HepG2 (cell line): ENCODE measurements around the gene CSNK1D. TPM values are rescaled to one million over a fixed set of nuclear protein-coding genes. Genes with fewer than 3 reads are reported as not detected.
A peak's percentile ranks its signal among the peaks of the same experiment; 100 is the strongest.

Source experiments
- DMAP1 ChIP-seq: IDR thresholded peaks from 2 replicates; pipeline ENCODE4 v1.6.1; 2016
- DPF2 ChIP-seq: sonication (generic); formaldehyde crosslinking; IDR thresholded peaks from 2 replicates; pipeline ENCODE4 v1.4.0; 2020; ENCODE audit warnings: mild to moderate bottlenecking, low read depth, missing genetic modification reagents, borderline replicate concordance
- HES4 ChIP-seq: sonication (generic); formaldehyde crosslinking; IDR thresholded peaks from 2 replicates; pipeline ENCODE4 v1.9.0; 2021; ENCODE audit warnings: mild to moderate bottlenecking, missing genetic modification reagents, borderline replicate concordance
- MAFF ChIP-seq: IDR thresholded peaks from 2 replicates; pipeline ENCODE4 v1.6.1; 2011; ENCODE audit warnings: low read depth, low read length, improper control_type of control experiment
- MED8 ChIP-seq: sonication (generic); formaldehyde crosslinking; IDR thresholded peaks from 2 replicates; pipeline ENCODE4 v1.8.1; 2023; ENCODE audit warnings: mild to moderate bottlenecking, missing genetic modification reagents; ENCODE audit not compliant: insufficient replicate concordance
- RAD21 ChIP-seq: fragments of 450-650 bp; formaldehyde crosslinking; IDR thresholded peaks from 2 replicates; pipeline ENCODE4 v1.5.0; 2020; ENCODE audit warnings: mild to moderate bottlenecking
- SMYD3 ChIP-seq: sonication (generic); formaldehyde crosslinking; IDR thresholded peaks from 2 replicates; pipeline ENCODE4 v1.8.1; 2023; ENCODE audit warnings: mild to moderate bottlenecking, missing genetic modification reagents
- ZBTB7B ChIP-seq: sonication (generic); formaldehyde crosslinking; IDR thresholded peaks from 2 replicates; pipeline ENCODE4 v1.4.0; 2020; ENCODE audit warnings: missing genetic modification reagents
- ZC3H13 ChIP-seq: sonication (generic); formaldehyde crosslinking; IDR thresholded peaks from 2 replicates; pipeline ENCODE4 v1.8.1; 2023; ENCODE audit warnings: mild to moderate bottlenecking, missing genetic modification reagents, moderate library complexity
- ZMAT3 ChIP-seq: sonication (generic); formaldehyde crosslinking; conservative IDR thresholded peaks from 2 replicates; pipeline ENCODE4 v1.7.0; 2021; ENCODE audit warnings: missing genetic modification reagents
- ZNF382 ChIP-seq: sonication (generic); formaldehyde crosslinking; IDR thresholded peaks from 2 replicates; pipeline ENCODE4 v1.5.0; 2020; ENCODE audit warnings: missing genetic modification reagents, mild to moderate bottlenecking, borderline replicate concordance
- ZNF546 ChIP-seq: sonication (generic); formaldehyde crosslinking; conservative IDR thresholded peaks from 2 replicates; pipeline ENCODE4 v1.8.1; 2023; ENCODE audit warnings: mild to moderate bottlenecking, missing genetic modification reagents
- polyA plus RNA-seq, 8 experiments: library from polyadenylated mRNA; depleted of rRNA in 3 of 8; stranded (reverse) in 7 of 8; unstranded in 1 of 8; fragments of >200 nt; fragmentation: Illumina TruSeq in 4 of 8; extraction: Trizol in 4 of 8; gene quantifications; 2 replicates each; pipeline versions ENCODE4 v1.2.1 to v1.2.3, GENCODE V29; 2011 to 2016; ENCODE audit warnings: low read depth in 4 of 8, missing spikeins in 1 of 8, mixed read lengths in 1 of 8; ENCODE audit not compliant: insufficient read depth in 1 of 8
- total RNA-seq, 5 experiments: library from RNA; depleted of rRNA; stranded (reverse); fragments of >200 nt; fragmentation: Illumina TruSeq; extraction: Trizol; gene quantifications; 2 replicates each; pipeline ENCODE4 v1.2.3, GENCODE V29; 2016; ENCODE audit warnings: low read depth in 1 of 5
- TF ChIP-seq, protein P1 (sequence below): sonication (generic); formaldehyde crosslinking; IDR thresholded peaks from 2 replicates; pipeline ENCODE4 v1.9.0; 2022; ENCODE audit warnings: missing genetic modification reagents, mild to moderate bottlenecking, borderline replicate concordance
- TF ChIP-seq, protein P2 (sequence below): sonication (generic); formaldehyde crosslinking; IDR thresholded peaks from 2 replicates; pipeline ENCODE4 v1.4.0; 2020; ENCODE audit warnings: missing genetic modification reagents, mild to moderate bottlenecking, borderline replicate concordance
- TF ChIP-seq, protein P3 (sequence below): sonication (generic); formaldehyde crosslinking; IDR thresholded peaks from 2 replicates; pipeline ENCODE4 v1.4.0; 2020; ENCODE audit warnings: missing genetic modification reagents, borderline replicate concordance
- TF ChIP-seq, protein P4 (sequence below): sonication (generic); formaldehyde crosslinking; conservative IDR thresholded peaks from 2 replicates; pipeline ENCODE4 v1.4.0; 2020; ENCODE audit warnings: missing genetic modification reagents

Gene CSNK1D
- total and polyA plus RNA-seq, 2 of the 13 experiments (the other 11 are each of a cell fraction or from before 2014, with no cell fraction given): 31.5 to 128 TPM

DNA sequence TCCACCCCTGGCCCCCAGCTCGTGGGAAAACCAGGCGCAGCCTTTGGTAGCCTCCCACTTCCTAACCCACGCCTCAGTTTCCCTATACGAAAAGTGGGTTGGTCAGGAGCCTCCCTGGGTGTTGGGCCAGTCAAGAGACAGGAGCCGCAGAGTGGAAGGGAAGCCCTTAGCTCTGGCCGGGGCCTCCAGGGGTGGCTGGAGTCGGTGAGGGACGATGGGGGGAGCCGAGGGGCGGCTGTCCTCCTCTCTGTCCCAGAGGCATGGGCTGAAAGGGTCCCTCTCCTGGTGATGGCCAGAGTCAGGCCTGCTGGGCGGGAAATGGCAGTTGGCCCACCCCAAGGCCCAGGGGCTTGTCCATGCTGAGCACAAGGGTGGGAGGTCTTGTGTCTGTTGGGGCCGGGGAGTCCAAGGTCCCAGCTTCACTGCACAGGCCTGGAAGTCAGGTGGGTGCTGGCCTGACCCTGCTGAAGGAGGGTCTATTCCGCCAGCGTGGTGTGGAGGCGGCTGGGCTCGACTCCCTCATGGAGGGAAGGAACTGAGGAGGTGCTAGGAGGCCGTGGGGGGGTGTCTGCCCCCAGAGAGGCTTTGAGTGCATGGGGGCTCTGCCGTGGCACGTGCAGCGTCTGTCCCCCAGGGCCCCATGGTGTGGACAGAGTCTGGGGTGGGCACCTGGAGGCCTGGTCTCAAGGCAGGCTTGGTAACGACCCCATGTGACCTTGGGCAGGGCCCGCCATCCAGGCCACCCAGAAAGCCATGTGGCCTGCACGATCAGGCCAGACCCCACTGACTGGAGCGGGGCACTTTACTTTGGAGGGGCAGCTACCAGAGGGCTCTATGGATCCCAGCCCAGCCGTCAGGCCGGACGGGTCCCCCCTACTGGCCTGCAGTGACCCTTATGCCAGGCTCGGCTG is 43.5 kb downstream of the CSNK1D start (continued):
- TF ChIP-seq, protein P1, sequence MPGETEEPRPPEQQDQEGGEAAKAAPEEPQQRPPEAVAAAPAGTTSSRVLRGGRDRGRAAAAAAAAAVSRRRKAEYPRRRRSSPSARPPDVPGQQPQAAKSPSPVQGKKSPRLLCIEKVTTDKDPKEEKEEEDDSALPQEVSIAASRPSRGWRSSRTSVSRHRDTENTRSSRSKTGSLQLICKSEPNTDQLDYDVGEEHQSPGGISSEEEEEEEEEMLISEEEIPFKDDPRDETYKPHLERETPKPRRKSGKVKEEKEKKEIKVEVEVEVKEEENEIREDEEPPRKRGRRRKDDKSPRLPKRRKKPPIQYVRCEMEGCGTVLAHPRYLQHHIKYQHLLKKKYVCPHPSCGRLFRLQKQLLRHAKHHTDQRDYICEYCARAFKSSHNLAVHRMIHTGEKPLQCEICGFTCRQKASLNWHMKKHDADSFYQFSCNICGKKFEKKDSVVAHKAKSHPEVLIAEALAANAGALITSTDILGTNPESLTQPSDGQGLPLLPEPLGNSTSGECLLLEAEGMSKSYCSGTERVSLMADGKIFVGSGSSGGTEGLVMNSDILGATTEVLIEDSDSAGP (CRISPR knock-in tag): no peak; the same call in 1 of the 2 replicates
- TF ChIP-seq DMAP1 (no peak; the same call in 1 of the 2 replicates), ZNF382 (CRISPR knock-in tag) (no peak), DPF2 (CRISPR knock-in tag) (0 out of 2 replicates have a peak, but pooled peaks have one; percentile 27), ZNF546 (CRISPR knock-in tag) (no peak), RAD21 (CRISPR knock-in tag) (no peak; the same call in 1 of the 2 replicates), ZMAT3 (CRISPR knock-in tag) (no peak; the same call in 1 of the 2 replicates), MAFF (no peak), ZC3H13 (CRISPR knock-in tag) (peak; percentile 68), HES4 (CRISPR knock-in tag) (peak; percentile 41), SMYD3 (no peak), MED8 (CRISPR knock-in tag) (peak; percentile 79), ZBTB7B (no peak; the same call in 1 of the 2 replicates)
- TF ChIP-seq, protein P2, sequence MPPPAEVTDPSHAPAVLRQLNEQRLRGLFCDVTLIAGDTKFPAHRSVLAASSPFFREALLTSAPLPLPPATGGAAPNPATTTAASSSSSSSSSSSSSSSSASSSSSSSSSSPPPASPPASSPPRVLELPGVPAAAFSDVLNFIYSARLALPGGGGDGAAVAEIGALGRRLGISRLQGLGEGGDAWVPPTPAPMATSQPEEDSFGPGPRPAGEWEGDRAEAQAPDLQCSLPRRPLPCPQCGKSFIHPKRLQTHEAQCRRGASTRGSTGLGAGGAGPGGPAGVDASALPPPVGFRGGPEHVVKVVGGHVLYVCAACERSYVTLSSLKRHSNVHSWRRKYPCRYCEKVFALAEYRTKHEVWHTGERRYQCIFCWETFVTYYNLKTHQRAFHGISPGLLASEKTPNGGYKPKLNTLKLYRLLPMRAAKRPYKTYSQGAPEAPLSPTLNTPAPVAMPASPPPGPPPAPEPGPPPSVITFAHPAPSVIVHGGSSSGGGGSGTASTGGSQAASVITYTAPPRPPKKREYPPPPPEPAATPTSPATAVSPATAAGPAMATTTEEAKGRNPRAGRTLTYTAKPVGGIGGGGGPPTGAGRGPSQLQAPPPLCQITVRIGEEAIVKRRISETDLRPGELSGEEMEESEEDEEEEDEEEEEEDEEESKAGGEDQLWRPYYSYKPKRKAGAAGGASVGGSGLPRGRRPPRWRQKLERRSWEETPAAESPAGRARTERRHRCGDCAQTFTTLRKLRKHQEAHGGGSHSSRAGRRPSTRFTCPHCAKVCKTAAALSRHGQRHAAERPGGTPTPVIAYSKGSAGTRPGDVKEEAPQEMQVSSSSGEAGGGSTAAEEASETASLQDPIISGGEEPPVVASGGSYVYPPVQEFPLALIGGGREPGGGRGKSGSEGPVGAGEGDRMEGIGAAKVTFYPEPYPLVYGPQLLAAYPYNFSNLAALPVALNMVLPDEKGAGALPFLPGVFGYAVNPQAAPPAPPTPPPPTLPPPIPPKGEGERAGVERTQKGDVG (CRISPR knock-in tag): 0 out of 2 replicates have a peak, but pooled peaks have one; percentile 32
- TF ChIP-seq, protein P3, sequence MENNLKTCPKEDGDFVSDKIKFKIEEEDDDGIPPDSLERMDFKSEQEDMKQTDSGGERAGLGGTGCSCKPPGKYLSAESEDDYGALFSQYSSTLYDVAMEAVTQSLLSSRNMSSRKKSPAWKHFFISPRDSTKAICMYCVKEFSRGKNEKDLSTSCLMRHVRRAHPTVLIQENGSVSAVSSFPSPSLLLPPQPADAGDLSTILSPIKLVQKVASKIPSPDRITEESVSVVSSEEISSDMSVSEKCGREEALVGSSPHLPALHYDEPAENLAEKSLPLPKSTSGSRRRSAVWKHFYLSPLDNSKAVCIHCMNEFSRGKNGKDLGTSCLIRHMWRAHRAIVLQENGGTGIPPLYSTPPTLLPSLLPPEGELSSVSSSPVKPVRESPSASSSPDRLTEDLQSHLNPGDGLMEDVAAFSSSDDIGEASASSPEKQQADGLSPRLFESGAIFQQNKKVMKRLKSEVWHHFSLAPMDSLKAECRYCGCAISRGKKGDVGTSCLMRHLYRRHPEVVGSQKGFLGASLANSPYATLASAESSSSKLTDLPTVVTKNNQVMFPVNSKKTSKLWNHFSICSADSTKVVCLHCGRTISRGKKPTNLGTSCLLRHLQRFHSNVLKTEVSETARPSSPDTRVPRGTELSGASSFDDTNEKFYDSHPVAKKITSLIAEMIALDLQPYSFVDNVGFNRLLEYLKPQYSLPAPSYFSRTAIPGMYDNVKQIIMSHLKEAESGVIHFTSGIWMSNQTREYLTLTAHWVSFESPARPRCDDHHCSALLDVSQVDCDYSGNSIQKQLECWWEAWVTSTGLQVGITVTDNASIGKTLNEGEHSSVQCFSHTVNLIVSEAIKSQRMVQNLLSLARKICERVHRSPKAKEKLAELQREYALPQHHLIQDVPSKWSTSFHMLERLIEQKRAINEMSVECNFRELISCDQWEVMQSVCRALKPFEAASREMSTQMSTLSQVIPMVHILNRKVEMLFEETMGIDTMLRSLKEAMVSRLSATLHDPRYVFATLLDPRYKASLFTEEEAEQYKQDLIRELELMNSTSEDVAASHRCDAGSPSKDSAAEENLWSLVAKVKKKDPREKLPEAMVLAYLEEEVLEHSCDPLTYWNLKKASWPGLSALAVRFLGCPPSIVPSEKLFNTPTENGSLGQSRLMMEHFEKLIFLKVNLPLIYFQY (CRISPR knock-in tag): no peak
- TF ChIP-seq, protein P4, sequence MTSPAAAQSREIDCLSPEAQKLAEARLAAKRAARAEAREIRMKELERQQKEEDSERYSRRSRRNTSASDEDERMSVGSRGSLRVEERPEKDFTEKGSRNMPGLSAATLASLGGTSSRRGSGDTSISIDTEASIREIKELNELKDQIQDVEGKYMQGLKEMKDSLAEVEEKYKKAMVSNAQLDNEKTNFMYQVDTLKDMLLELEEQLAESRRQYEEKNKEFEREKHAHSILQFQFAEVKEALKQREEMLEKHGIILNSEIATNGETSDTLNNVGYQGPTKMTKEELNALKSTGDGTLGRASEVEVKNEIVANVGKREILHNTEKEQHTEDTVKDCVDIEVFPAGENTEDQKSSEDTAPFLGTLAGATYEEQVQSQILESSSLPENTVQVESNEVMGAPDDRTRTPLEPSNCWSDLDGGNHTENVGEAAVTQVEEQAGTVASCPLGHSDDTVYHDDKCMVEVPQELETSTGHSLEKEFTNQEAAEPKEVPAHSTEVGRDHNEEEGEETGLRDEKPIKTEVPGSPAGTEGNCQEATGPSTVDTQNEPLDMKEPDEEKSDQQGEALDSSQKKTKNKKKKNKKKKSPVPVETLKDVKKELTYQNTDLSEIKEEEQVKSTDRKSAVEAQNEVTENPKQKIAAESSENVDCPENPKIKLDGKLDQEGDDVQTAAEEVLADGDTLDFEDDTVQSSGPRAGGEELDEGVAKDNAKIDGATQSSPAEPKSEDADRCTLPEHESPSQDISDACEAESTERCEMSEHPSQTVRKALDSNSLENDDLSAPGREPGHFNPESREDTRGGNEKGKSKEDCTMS (CRISPR knock-in tag): no peak
